Measurements from ENCODE around the gene STAM. TPM values are rescaled to one million over a fixed set of nuclear protein-coding genes. Genes with fewer than 3 reads are reported as not detected.

Gene STAM
- total and polyA plus RNA-seq, 2 donors from 2014 or later: 10.3 to 26.1 TPM

DNA sequence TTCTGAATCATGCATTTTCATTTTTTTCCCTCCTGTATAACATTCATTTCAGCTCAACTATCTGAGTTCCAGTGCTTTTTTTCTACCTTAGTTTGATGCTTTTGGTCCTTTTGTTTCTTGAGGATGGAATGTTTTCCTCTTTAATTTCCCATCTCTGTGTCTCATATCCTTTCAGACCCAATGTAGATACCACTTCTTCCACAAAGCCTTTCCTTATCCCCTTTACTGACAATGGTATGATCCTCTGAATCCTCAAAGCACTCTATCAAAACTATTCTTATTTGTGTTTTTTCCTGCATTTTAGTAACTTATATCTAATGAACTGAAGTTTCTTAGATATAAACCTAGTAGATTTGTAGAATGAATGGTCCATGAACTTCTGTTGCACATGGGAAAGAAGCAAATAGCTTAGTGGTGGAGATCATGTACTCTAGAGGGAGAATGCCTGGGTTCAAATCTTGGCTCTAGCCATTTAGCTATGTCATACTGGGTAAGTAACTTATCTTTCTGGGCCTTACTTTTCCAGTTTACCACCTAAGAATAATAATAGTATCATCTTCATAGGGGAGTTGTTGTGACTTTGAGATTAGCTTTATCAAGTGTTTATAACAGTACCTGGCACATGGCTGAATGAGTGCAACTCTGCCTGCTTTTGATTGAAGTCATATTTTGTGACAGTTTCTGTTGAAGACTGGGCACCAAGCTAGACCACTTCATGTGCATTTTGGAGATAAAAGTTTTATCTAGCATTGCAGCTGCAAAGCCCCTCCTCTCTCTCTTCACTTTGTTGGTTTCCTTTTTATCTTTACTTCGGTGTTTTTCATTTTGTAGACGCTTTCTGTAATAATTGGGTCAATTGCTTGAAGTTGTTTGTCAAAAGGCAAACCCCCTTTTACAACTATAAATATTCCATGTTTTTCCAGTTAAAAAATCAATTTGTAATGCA is 18.5 kb downstream of the STAM start:
- Histone ChIP-seq H3K4me1 (ENCODE audit: control insufficient read depth in 2 of 3, insufficient read depth in 2 of 3, low read depth in 1 of 3, low read length in 3 of 3) (peaks cover 0 to 3% (median 0%) of the 10 kb centered on the region in 3 donors), H3K27ac (ENCODE audit: low read depth in 2 of 2, low read length in 2 of 2) (no peak overlapping the region), H3K36me3 (ENCODE audit: control insufficient read depth in 2 of 3, insufficient read depth in 3 of 3, low read length in 3 of 3) (peaks cover 0 to 4% (median 0%) of the 10 kb centered on the region in 3 donors), H3K9me3 (ENCODE audit: control insufficient read depth in 2 of 3, insufficient read depth in 1 of 3, low read length in 3 of 3) (no peaks in the 10 kb centered on the region), H3K27me3 (ENCODE audit: control insufficient read depth, insufficient read depth, low read length) (no peaks in the 10 kb centered on the region), H3K4me3 (ENCODE audit: low read length in 3 of 3) (no peak overlapping the region), H3K9ac (ENCODE audit: low read length in 3 of 3) (no peak overlapping the region)
- intact Hi-C loops (cut with DNase I): no loop called here
- no peak for FAIRE-seq
- no peak for DNase-seq
- TF ChIP-seq, protein P1, sequence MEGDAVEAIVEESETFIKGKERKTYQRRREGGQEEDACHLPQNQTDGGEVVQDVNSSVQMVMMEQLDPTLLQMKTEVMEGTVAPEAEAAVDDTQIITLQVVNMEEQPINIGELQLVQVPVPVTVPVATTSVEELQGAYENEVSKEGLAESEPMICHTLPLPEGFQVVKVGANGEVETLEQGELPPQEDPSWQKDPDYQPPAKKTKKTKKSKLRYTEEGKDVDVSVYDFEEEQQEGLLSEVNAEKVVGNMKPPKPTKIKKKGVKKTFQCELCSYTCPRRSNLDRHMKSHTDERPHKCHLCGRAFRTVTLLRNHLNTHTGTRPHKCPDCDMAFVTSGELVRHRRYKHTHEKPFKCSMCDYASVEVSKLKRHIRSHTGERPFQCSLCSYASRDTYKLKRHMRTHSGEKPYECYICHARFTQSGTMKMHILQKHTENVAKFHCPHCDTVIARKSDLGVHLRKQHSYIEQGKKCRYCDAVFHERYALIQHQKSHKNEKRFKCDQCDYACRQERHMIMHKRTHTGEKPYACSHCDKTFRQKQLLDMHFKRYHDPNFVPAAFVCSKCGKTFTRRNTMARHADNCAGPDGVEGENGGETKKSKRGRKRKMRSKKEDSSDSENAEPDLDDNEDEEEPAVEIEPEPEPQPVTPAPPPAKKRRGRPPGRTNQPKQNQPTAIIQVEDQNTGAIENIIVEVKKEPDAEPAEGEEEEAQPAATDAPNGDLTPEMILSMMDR (IDR thresholded peaks at IDR 0.05; ENCODE audit: borderline replicate concordance, extremely low read depth, insufficient read depth): no peak

DNA sequence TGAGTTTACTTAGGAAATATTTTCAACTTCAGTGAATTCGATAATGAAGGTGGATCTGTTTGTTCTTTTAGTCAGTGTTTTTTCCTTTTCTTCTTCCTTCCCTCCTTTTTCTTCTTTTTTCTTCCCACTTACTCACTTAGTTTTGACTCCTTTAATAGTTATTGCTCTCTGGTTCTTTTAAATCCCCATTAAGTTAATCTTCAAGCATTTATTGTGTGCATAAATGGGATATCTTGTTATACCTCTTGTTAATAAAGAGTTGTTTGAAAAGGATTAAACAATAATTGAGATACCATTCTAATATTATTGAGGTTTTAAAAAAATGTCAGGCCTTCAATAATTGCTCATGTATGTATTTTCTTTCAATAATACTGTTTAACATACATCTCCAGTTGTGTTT is 19.5 kb downstream of the STAM start:
- no peak for FAIRE-seq
- Histone ChIP-seq H3K27me3 (ENCODE audit: control insufficient read depth, insufficient read depth, low read length) (no peaks in the 10 kb centered on the region), H3K4me1 (ENCODE audit: control insufficient read depth in 2 of 3, insufficient read depth in 2 of 3, low read depth in 1 of 3, low read length in 3 of 3) (peaks cover 0 to 3% (median 0%) of the 10 kb centered on the region in 3 donors), H3K27ac (ENCODE audit: low read depth in 2 of 2, low read length in 2 of 2) (no peak overlapping the region), H3K4me3 (ENCODE audit: low read length in 3 of 3) (no peak overlapping the region), H3K36me3 (ENCODE audit: control insufficient read depth in 2 of 3, insufficient read depth in 3 of 3, low read length in 3 of 3) (peaks cover 0 to 4% (median 0%) of the 10 kb centered on the region in 3 donors), H3K9me3 (ENCODE audit: control insufficient read depth in 2 of 3, insufficient read depth in 1 of 3, low read length in 3 of 3) (no peaks in the 10 kb centered on the region), H3K9ac (ENCODE audit: low read length in 3 of 3) (no peak overlapping the region)
- intact Hi-C loops (cut with DNase I): no loop called here
- TF ChIP-seq, protein P1 (IDR thresholded peaks at IDR 0.05; ENCODE audit: borderline replicate concordance, extremely low read depth, insufficient read depth): no peak
- no peak for DNase-seq

DNA sequence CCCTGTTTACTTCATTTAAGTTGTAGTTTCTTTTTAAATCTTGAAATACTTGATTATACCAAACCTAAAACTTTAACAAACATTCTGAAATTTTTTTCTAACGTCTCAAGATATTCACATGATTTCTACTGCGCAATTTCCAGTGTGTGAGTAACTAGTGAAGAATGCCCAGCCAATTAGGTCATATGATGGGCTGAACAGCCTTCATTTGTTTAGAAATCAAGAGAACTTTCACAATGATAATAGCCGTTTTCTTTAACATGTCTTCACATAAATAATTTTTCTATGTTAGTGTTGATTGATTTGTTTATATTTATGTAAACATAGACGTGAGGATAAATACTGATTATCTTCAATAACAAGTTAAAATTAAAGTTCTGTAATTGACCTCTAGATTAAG is 21.8 kb downstream of the STAM start:
- peak overlapping the region in 1 of 2 donors; percentile 65 for H3K27ac ChIP-seq (ENCODE audit: low read depth in 2 of 2, low read length in 2 of 2)
- no peak overlapping the region for H3K4me3 ChIP-seq (ENCODE audit: low read length in 3 of 3)
- H3K4me1 ChIP-seq (ENCODE audit: control insufficient read depth in 2 of 3, insufficient read depth in 2 of 3, low read depth in 1 of 3, low read length in 3 of 3): peaks cover 0 to 3% (median 2%) of the 10 kb centered on the region in 3 donors
- FAIRE-seq: peak; percentile 94
- H3K27me3 ChIP-seq (ENCODE audit: control insufficient read depth, insufficient read depth, low read length): no peaks in the 10 kb centered on the region
- intact Hi-C loops (cut with DNase I): no loop called here
- TF ChIP-seq, protein P1 (IDR thresholded peaks at IDR 0.05; ENCODE audit: borderline replicate concordance, extremely low read depth, insufficient read depth): no peak
- no peaks in the 10 kb centered on the region for H3K9me3 ChIP-seq (ENCODE audit: control insufficient read depth in 2 of 3, insufficient read depth in 1 of 3, low read length in 3 of 3)
- no peak for DNase-seq
- no peak overlapping the region for H3K9ac ChIP-seq (ENCODE audit: low read length in 3 of 3)
- H3K36me3 ChIP-seq (ENCODE audit: control insufficient read depth in 2 of 3, insufficient read depth in 3 of 3, low read length in 3 of 3): peaks cover 0 to 4% (median 0%) of the 10 kb centered on the region in 3 donors

Measured in kidney (tissue), 14 donors.